A549 (cell line): ENCODE results near the gene PPP1R37. TPM values are rescaled to one million over a fixed set of nuclear protein-coding genes. Genes with fewer than 3 reads are reported as not detected.
A peak's percentile ranks its signal among the peaks of the same experiment; 100 is the strongest.

Experiments
- ATAC-seq, 2 experiments: fragments of 200-7000 bp in 1 of 2; fragments of >200 bp in 1 of 2; cut with Nextera tagmentation in 1 of 2; cut with Tn5 transposase in 1 of 2; 3 replicates each; pipeline versions ENCODE4 v1.8.0 to v1.9.1; 2018 to 2020; ENCODE audit warnings: mild to moderate bottlenecking in 1 of 2, moderate library complexity in 1 of 2
- CTCF ChIA-PET: fragments of 300-600 bp; sonication (Branson Sonifier 250); formaldehyde crosslinking; extraction: SDS; loops from one replicate; lab custom pipeline; 2021; ENCODE audit warnings: antibody characterized with exemption, inconsistent platforms; lab: Yijun Ruan, JAX
- POLR2A ChIA-PET: fragments of 350-600 bp; formaldehyde crosslinking; extraction: SDS; loops from one replicate; lab custom pipeline; 2021; ENCODE audit warnings: antibody characterized with exemption, inconsistent platforms; lab: Yijun Ruan, JAX
- DNase-seq, 2 experiments: peaks; one replicate each; pipeline versions ENCODE4 v3.0.0 to v3.0.0-alpha.2; 2011 to 2016; ENCODE audit warnings: low read depth in 1 of 2, low spot score in 1 of 2
- FAIRE-seq: peaks from 2 replicates; lab custom pipeline; 2011; peaks lifted over from hg19 to GRCh38; lab: Jason Lieb, UNC
- H3K27ac ChIP-seq, 2 experiments: fragments of >200 bp; sonication (Bioruptor Twin); formaldehyde crosslinking; 3 replicates each; pipeline ENCODE4 v1.5.1; 2016 to 2017
- H3K4me1 ChIP-seq: fragments of >200 bp; sonication (Bioruptor Twin); formaldehyde crosslinking; 3 replicates; pipeline ENCODE4 v1.6.1; 2016
- H3K4me2 ChIP-seq: fragments of >200 bp; sonication (Bioruptor Twin); formaldehyde crosslinking; 3 replicates; pipeline ENCODE4 v1.6.1; 2016
- H3K4me3 ChIP-seq: fragments of >200 bp; sonication (Bioruptor Twin); formaldehyde crosslinking; 3 replicates; pipeline ENCODE4 v1.5.1; 2016
- H3K9me3 ChIP-seq: fragments of >200 bp; sonication (Bioruptor Twin); formaldehyde crosslinking; 3 replicates; pipeline ENCODE4 v1.6.1; 2016
- CEBPB ChIP-seq, 2 experiments: fragments of >200 bp in 1 of 2; sonication (Bioruptor Twin) in 1 of 2; formaldehyde crosslinking in 1 of 2; IDR thresholded peaks; 2 replicates each; pipeline ENCODE4 v1.6.1; 2012 to 2016
- CHD2 ChIP-seq: fragments of 150-350 bp; IDR thresholded peaks from 2 replicates; pipeline ENCODE4 v1.6.1; 2014; ENCODE audit warnings: low read length; ENCODE audit not compliant: partially characterized antibody
- EHMT2 ChIP-seq: fragments of 200-600 bp; sonication (generic); IDR thresholded peaks from 2 replicates; pipeline ENCODE4 v1.6.1; 2016; ENCODE audit warnings: antibody characterized with exemption, low read depth, mild to moderate bottlenecking, moderate library complexity
- HOXA7 ChIP-seq: fragments of 250-450 bp; sonication (Bioruptor Pico); IDR thresholded peaks from 2 replicates; pipeline ENCODE4 v1.5.0; 2020; ENCODE audit warnings: mild to moderate bottlenecking, moderate library complexity
- JUN ChIP-seq, 2 experiments: fragments of >200 bp; sonication (Bioruptor Twin); formaldehyde crosslinking; IDR thresholded peaks; 2 replicates in 1 of 2; 3 replicates in 1 of 2; pipeline ENCODE4 v1.6.1; 2016 to 2017
- JUNB ChIP-seq: fragments of >200 bp; sonication (Bioruptor Twin); formaldehyde crosslinking; IDR thresholded peaks from 2 replicates; pipeline ENCODE4 v1.6.1; 2016
- KDM1A ChIP-seq: fragments of 200-600 bp; sonication (generic); IDR thresholded peaks from 2 replicates; pipeline ENCODE4 v1.6.1; 2016; ENCODE audit warnings: low read depth, mild to moderate bottlenecking
- KDM5A ChIP-seq: fragments of 200-600 bp; sonication (generic); IDR thresholded peaks from 2 replicates; pipeline ENCODE4 v1.6.1; 2016; ENCODE audit warnings: antibody characterized with exemption, mild to moderate bottlenecking
- MYC ChIP-seq: IDR thresholded peaks from 2 replicates; pipeline ENCODE4 v1.6.1; 2012; ENCODE audit warnings: mild to moderate bottlenecking, inconsistent platforms, low read length, improper control_type of control experiment, borderline replicate concordance
- NFE2L2 ChIP-seq: fragments of 150-350 bp; conservative IDR thresholded peaks from 2 replicates; pipeline ENCODE4 v1.6.1; 2014; ENCODE audit warnings: low read length
- POLR2AphosphoS2 ChIP-seq: conservative IDR thresholded peaks from 2 replicates; pipeline ENCODE4 v1.6.1; 2012; ENCODE audit warnings: low read length, improper control_type of control experiment, inconsistent platforms
- RNF2 ChIP-seq: fragments of 200-600 bp; sonication (generic); IDR thresholded peaks from 2 replicates; pipeline ENCODE4 v1.6.1; 2016; ENCODE audit warnings: low read depth, mild to moderate bottlenecking, antibody characterized with exemption, moderate library complexity, borderline replicate concordance
- SMC3 ChIP-seq: fragments of >200 bp; sonication (Bioruptor Twin); formaldehyde crosslinking; IDR thresholded peaks from 3 replicates; pipeline ENCODE4 v1.6.1; 2018; ENCODE audit warnings: inconsistent platforms
- SREBF2 ChIP-seq: fragments of 450-650 bp; IDR thresholded peaks from 2 replicates; pipeline ENCODE4 v1.6.1; 2014; ENCODE audit warnings: mild to moderate bottlenecking, moderate library complexity
- TFCP2L1 ChIP-seq: fragments of 250-450 bp; sonication (Bioruptor Pico); IDR thresholded peaks from 2 replicates; pipeline ENCODE4 v1.5.0; 2021; ENCODE audit warnings: mild to moderate bottlenecking
- TP53 ChIP-seq: fragments of 250-450 bp; sonication (Bioruptor Pico); IDR thresholded peaks from 2 replicates; pipeline ENCODE4 v1.5.0; 2021; ENCODE audit warnings: mild to moderate bottlenecking, moderate library complexity
- WGBS: methylation state at CpG from one replicate; pipeline ENCODE4 v1.1.6; 2017; ENCODE audit errors: missing lambda C conversion rate; 5-methylcytosine and 5-hydroxymethylcytosine counted together
- polyA plus RNA-seq, 4 experiments: library from polyadenylated mRNA; depleted of rRNA in 3 of 4; stranded (reverse); fragments of >200 nt; fragmentation: RNase III in 1 of 4; extraction: RNeasy Plus Mini Kit Qiagen cat#74134 plus additional on column Dnase treatment in 1 of 4; gene quantifications; 2 replicates in 3 of 4; 3 replicates in 1 of 4; pipeline ENCODE4 v1.2.3, GENCODE V29; 2011 to 2017
- TF ChIP-seq, protein P1 (sequence below): fragments of >200 bp; sonication (Bioruptor Twin); formaldehyde crosslinking; IDR thresholded peaks from 3 replicates; pipeline ENCODE4 v1.5.1; 2016
- TF ChIP-seq, protein P2 (sequence below): IDR thresholded peaks from 2 replicates; pipeline ENCODE4 v1.6.1; 2012
- TF ChIP-seq, protein P3 (sequence below): fragments of 250-450 bp; sonication (Bioruptor Pico); IDR thresholded peaks from 2 replicates; pipeline ENCODE4 v1.5.0; 2020; ENCODE audit warnings: low read depth, mild to moderate bottlenecking, moderate library complexity
- TF ChIP-seq, protein P4 (sequence below): fragments of 150-350 bp; IDR thresholded peaks from 2 replicates; pipeline ENCODE4 v1.6.1; 2014; ENCODE audit warnings: low read depth, mild to moderate bottlenecking, low read length

PPP1R37 gene
- polyA plus RNA-seq, 2 of the 4 experiments (the other 2 are of a cell fraction), result 9.1 to 21.8 TPM

DNA sequence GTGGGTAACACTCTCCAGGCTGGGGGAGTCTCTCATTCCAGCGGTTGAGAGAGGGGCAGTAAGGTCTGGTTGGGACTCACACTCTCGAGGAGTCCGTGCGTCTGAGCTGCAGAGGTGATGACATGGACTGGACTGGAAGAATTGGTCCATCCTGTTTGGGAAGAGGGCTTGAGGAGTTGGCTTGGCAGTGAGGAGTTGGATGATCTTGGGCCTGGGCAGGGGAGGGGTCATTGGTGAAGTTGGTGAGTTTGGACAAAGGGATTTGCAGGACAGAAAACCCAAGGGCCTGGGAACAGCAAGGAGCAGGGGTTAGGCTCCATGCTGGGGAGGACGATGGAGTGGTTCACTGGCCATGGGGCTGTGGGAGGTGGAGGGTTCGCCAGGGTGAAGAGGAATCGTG, 3.7 kb downstream of the PPP1R37 start:
- ATAC-seq, result no peak
- 89% methylated on average over 7 of the region's 7 CpGs for WGBS
- TF ChIP-seq, protein P1, sequence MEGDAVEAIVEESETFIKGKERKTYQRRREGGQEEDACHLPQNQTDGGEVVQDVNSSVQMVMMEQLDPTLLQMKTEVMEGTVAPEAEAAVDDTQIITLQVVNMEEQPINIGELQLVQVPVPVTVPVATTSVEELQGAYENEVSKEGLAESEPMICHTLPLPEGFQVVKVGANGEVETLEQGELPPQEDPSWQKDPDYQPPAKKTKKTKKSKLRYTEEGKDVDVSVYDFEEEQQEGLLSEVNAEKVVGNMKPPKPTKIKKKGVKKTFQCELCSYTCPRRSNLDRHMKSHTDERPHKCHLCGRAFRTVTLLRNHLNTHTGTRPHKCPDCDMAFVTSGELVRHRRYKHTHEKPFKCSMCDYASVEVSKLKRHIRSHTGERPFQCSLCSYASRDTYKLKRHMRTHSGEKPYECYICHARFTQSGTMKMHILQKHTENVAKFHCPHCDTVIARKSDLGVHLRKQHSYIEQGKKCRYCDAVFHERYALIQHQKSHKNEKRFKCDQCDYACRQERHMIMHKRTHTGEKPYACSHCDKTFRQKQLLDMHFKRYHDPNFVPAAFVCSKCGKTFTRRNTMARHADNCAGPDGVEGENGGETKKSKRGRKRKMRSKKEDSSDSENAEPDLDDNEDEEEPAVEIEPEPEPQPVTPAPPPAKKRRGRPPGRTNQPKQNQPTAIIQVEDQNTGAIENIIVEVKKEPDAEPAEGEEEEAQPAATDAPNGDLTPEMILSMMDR, result no peak
- TF ChIP-seq HOXA7 (CRISPR knock-in tag), result no peak
- TF ChIP-seq, protein P2, sequence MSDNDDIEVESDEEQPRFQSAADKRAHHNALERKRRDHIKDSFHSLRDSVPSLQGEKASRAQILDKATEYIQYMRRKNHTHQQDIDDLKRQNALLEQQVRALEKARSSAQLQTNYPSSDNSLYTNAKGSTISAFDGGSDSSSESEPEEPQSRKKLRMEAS, result no peak
- no peak for TF ChIP-seq CEBPB (IDR thresholded peaks at IDR 0.05)
- no peak for TF ChIP-seq TP53 (CRISPR knock-in tag)
- no peak for TF ChIP-seq JUN (IDR thresholded peaks at IDR 0.05)
- no peak for TF ChIP-seq CHD2
- TF ChIP-seq, protein P3, sequence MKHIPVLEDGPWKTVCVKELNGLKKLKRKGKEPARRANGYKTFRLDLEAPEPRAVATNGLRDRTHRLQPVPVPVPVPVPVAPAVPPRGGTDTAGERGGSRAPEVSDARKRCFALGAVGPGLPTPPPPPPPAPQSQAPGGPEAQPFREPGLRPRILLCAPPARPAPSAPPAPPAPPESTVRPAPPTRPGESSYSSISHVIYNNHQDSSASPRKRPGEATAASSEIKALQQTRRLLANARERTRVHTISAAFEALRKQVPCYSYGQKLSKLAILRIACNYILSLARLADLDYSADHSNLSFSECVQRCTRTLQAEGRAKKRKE (CRISPR knock-in tag), result no peak
- TF ChIP-seq MYC, result no peak
- no peak for TF ChIP-seq EHMT2
- TF ChIP-seq SREBF2, result no peak
- no peak for TF ChIP-seq POLR2AphosphoS2
- no peak for TF ChIP-seq KDM5A
- ChIA-PET POLR2A (no interaction called here), CTCF (interaction anchor here (1.2 to 1.3 kb wide), 2 partner anchors 29 to 64 kb away, joined by 3 to 4 read pairs; partner anchors contain the start of gene NKPD1)
- H3K4me1 ChIP-seq, result peaks cover 60% of the 10 kb centered on the region
- H3K9me3 ChIP-seq, result no peaks in the 10 kb centered on the region
- no peak for DNase-seq
- no peak overlapping the region for H3K4me2 ChIP-seq
- no peak for FAIRE-seq
- H3K27ac ChIP-seq, result peak overlapping the region in 1 of 2 experiments; percentile 92; a peak in 4 of 6 replicates
- no peak overlapping the region for H3K4me3 ChIP-seq

DNA sequence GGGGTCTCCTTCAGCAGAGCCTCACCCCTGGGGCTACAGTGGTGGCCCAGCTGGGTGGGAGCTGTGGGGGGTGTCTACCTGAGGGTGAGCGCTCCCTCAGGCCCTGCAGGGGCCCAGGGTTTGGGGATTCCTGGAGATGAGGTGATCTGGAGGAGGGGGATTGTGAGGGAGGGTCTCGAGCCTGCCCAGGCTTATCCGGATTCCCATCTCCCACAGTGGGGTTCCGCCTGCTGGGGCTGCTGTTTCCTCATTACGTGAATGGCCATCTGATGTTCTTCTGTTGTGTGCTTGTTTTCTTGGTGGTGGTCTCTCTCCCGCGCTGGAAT, 4.4 kb downstream of the PPP1R37 start:
- Histone ChIP-seq H3K27ac (peak overlapping the region; percentile 78 to 92), H3K4me1 (peaks cover 60% of the 10 kb centered on the region), H3K4me3 (no peak overlapping the region), H3K9me3 (no peaks in the 10 kb centered on the region), H3K4me2 (peak overlapping the region; percentile 75)
- no peak for DNase-seq
- CTCF ChIA-PET, result interaction anchor here (1.0 to 4.9 kb wide), 8 partner anchors 21 to 449 kb away, joined by 3 to 46 read pairs (median 6); partner anchors contain the start of gene NKPD1
- POLR2A ChIA-PET, result no interaction called here
- ATAC-seq, result no peak
- whole genome bisulfite sequencing, result 87% methylated on average over 7 of the region's 7 CpGs
- no peak for FAIRE-seq
- TF ChIP-seq NFE2L2 (no peak), KDM1A (no peak), SREBF2 (no peak), SMC3 (no peak), JUNB (no peak), RNF2 (no peak), TFCP2L1 (CRISPR knock-in tag) (no peak)
- TF ChIP-seq, protein P4, sequence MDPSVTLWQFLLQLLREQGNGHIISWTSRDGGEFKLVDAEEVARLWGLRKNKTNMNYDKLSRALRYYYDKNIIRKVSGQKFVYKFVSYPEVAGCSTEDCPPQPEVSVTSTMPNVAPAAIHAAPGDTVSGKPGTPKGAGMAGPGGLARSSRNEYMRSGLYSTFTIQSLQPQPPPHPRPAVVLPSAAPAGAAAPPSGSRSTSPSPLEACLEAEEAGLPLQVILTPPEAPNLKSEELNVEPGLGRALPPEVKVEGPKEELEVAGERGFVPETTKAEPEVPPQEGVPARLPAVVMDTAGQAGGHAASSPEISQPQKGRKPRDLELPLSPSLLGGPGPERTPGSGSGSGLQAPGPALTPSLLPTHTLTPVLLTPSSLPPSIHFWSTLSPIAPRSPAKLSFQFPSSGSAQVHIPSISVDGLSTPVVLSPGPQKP, result no peak
- TF ChIP-seq, protein P3 (CRISPR knock-in tag), result no peak
